Type B pancreatic cell (in vitro differentiated cells): ENCODE measurements around the gene IRAK3. TPM values are rescaled to one million over a fixed set of nuclear protein-coding genes. Genes with fewer than 3 reads are reported as not detected.

ENCODE experiments used
- DNase-seq: peaks from one replicate; pipeline ENCODE4 v3.0.0; 2021; ENCODE audit warnings: mixed read lengths; ENCODE audit not compliant: unreplicated experiment; ENCODE audit errors: extremely low spot score
- H3K27ac Mint-ChIP-seq: 2 replicates; pipeline ENCODE4 v1.8.0; 2021; ENCODE audit warnings: mild to moderate bottlenecking, mixed read lengths
- H3K27me3 Mint-ChIP-seq: 2 replicates; pipeline ENCODE4 v1.8.0; 2021; ENCODE audit warnings: mixed read lengths
- H3K36me3 Mint-ChIP-seq: 2 replicates; pipeline ENCODE4 v1.8.0; 2021; ENCODE audit warnings: mixed read lengths
- H3K4me1 Mint-ChIP-seq: one replicate; pipeline ENCODE4 v1.8.0; 2021; ENCODE audit warnings: mixed read lengths; ENCODE audit not compliant: unreplicated experiment
- H3K4me3 Mint-ChIP-seq: 2 replicates; pipeline ENCODE4 v1.8.0; 2021; ENCODE audit warnings: mild to moderate bottlenecking, mixed read lengths
- H3K9me3 Mint-ChIP-seq: 2 replicates; pipeline ENCODE4 v1.8.0; 2021; ENCODE audit warnings: mixed read lengths
- total RNA-seq: library from RNA; stranded (reverse); gene quantifications from 2 replicates; pipeline ENCODE4 v1.2.1, GENCODE V29; 2021; ENCODE audit warnings: low replicate concordance
- TF ChIP-seq, protein P1 (sequence below): fragments of 200-600 bp; sonication (generic); conservative IDR thresholded peaks from 2 replicates; pipeline ENCODE4 v1.5.0; 2021; ENCODE audit warnings: antibody characterized with exemption, mild to moderate bottlenecking

IRAK3 gene
- total RNA-seq, 1 donor from 2014 or later = 0.34 TPM

DNA sequence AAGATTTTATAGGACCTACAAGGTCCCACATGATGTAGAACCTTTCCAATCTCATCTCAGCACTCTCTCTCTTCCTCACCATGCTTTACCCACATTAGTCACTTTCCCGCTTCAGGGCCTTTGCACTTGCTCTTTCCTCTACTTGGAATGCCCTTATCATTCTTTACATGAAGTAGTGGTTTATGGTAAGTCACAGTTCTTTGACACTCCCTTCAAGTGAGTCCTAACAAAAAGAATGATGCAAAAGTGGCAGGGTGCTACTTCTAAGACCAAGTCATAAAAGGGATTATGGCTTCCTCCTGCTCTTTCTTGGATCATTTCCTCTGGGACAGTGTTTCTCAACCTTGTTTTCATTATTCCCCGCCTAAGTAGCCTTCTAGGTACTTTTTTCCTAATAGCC is 32.4 kb upstream of the IRAK3 start:
- Mint-ChIP-seq H3K36me3 (peaks cover 13% of the 10 kb centered on the region), H3K4me1 (no peaks in the 10 kb centered on the region), H3K27me3 (peaks cover 2% of the 10 kb centered on the region), H3K9me3 (peaks cover 6% of the 10 kb centered on the region), H3K27ac (no peak overlapping the region), H3K4me3 (no peak overlapping the region)
- no peak for DNase-seq
- TF ChIP-seq, protein P1, sequence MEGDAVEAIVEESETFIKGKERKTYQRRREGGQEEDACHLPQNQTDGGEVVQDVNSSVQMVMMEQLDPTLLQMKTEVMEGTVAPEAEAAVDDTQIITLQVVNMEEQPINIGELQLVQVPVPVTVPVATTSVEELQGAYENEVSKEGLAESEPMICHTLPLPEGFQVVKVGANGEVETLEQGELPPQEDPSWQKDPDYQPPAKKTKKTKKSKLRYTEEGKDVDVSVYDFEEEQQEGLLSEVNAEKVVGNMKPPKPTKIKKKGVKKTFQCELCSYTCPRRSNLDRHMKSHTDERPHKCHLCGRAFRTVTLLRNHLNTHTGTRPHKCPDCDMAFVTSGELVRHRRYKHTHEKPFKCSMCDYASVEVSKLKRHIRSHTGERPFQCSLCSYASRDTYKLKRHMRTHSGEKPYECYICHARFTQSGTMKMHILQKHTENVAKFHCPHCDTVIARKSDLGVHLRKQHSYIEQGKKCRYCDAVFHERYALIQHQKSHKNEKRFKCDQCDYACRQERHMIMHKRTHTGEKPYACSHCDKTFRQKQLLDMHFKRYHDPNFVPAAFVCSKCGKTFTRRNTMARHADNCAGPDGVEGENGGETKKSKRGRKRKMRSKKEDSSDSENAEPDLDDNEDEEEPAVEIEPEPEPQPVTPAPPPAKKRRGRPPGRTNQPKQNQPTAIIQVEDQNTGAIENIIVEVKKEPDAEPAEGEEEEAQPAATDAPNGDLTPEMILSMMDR = no peak

DNA sequence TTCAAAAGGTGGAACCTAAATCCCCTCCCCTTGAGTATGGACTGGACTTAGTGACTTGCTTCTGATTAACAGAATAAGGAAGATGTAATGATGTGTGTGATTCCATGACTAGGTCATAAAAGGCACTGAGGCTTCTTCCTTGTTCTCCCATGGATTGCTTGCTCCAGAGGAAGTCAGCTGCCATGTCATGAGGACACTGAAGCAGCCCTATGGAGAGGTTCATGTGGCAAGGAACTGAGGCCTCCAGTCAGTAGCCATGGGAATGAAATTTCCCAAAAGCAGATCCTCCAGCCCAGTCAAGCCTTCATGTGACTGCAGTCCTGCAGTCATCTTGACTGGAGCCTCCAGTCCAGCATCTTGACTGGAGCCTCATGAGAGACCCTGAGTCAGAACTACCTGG is 29.9 kb upstream of the IRAK3 start:
- Mint-ChIP-seq H3K27ac (no peak overlapping the region), H3K4me1 (no peaks in the 10 kb centered on the region)
- TF ChIP-seq, protein P1 = no peak

DNA sequence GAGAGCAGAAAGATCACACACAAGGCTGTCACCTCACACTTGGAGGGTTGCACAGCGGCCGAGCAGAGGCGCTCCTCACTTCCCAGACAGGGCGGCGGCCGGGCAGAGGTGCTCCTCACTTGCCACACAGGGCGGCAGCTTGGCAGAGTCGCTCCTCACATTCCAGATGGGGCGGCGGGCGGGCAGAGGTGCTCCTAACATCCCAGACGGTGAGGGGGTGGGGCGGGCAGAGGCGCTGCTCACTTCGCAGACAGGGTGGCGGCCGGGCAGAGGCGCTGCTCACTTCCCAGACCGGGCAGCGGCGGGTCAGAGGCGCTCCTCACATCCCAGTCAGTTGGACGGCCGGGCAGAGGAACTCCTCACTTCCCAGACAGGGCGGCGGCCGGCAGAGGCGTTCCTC is 28.3 kb upstream of the IRAK3 start:
- Mint-ChIP-seq H3K4me3 (no peak overlapping the region), H3K9me3 (peaks cover 19% of the 10 kb centered on the region), H3K27me3 (no peaks in the 10 kb centered on the region), H3K4me1 (no peaks in the 10 kb centered on the region), H3K27ac (no peak overlapping the region), H3K36me3 (peaks cover 21% of the 10 kb centered on the region)
- TF ChIP-seq, protein P1 = no peak
- DNase-seq = no peak

More for the DNA sequence above, 29.9 kb upstream of the IRAK3 start:
- H3K9me3 Mint-ChIP-seq = peaks cover 6% of the 10 kb centered on the region
- peaks cover 13% of the 10 kb centered on the region for H3K36me3 Mint-ChIP-seq
- H3K27me3 Mint-ChIP-seq = peaks cover 2% of the 10 kb centered on the region
- H3K4me3 Mint-ChIP-seq = no peak overlapping the region
- no peak for DNase-seq

DNA sequence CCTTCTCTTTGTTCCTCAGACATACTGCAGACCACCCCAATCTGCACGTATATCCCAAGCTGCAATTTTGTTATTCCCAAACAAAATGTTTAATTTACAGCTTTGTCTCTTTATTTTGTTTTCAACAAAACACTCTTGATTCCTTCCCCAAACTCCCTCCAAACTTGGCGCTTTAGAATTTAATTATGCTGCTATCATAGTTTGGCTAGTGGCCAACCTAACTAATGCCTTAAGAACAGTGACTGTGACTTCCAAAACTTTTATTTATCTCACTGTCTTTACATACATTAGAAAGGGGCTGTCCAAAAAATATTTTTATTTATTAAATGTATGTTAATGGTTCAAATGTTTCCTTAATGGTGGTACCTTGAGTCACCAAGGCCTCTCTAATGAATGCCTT is 26.3 kb upstream of the IRAK3 start:
- DNase-seq = no peak
- Mint-ChIP-seq H3K4me3 (no peak overlapping the region), H3K9me3 (peaks cover 21% of the 10 kb centered on the region), H3K27ac (no peak overlapping the region), H3K36me3 (peaks cover 31% of the 10 kb centered on the region), H3K27me3 (no peaks in the 10 kb centered on the region), H3K4me1 (no peaks in the 10 kb centered on the region)
- TF ChIP-seq, protein P1 = no peak

DNA sequence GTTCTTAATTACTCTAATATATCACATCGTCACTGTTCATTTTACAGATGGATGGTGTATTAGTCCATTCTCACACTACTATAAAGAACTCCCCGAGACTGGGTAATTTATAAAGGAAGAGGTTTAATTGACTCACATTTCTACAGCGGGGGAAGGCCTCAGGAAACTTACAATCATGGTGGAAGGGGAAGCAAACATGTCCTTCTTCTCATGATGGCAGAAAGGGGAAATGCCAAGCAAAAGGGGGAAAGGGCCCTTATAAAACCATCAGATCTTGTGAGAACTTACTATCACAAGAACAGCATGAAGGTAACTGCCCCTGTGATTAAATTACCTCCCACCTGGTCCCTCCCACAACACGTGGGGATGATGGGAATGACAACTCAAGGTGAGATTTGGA is 25.7 kb upstream of the IRAK3 start:
- no peaks in the 10 kb centered on the region for H3K4me1 Mint-ChIP-seq
- H3K36me3 Mint-ChIP-seq = peaks cover 31% of the 10 kb centered on the region
- no peak overlapping the region for H3K27ac Mint-ChIP-seq
- TF ChIP-seq, protein P1 = no peak
- H3K27me3 Mint-ChIP-seq = no peaks in the 10 kb centered on the region
- no peak overlapping the region for H3K4me3 Mint-ChIP-seq
- H3K9me3 Mint-ChIP-seq = peaks cover 21% of the 10 kb centered on the region
- no peak for DNase-seq

DNA sequence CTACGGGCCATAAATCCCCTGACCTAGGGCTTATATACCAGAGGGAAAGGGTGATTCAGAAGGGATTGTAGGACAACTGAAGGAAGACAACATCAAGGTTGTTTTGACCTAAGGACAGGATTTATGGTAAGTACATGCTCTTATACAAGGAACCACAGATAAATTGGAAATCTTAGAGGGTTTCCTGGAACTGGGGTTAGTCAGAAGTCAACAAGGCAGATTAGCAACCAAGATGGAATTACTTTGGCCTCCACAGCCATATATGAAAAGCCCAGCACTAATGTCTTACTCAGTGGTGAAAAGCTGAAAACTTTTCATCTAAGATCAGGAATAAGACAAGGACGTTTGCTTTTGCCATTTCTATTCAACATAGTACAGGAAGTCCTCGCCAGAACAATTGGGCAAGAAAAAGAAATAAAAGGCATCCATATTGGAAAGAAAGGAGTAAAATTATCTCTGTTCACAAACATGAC is 24.6 kb upstream of the IRAK3 start:
- no peak for DNase-seq
- H3K4me1 Mint-ChIP-seq = peaks cover 4% of the 10 kb centered on the region
- H3K27me3 Mint-ChIP-seq = no peaks in the 10 kb centered on the region
- TF ChIP-seq, protein P1 = no peak
- peaks cover 27% of the 10 kb centered on the region for H3K9me3 Mint-ChIP-seq
- H3K36me3 Mint-ChIP-seq = peaks cover 31% of the 10 kb centered on the region
- no peak overlapping the region for H3K27ac Mint-ChIP-seq
- no peak overlapping the region for H3K4me3 Mint-ChIP-seq
